ENCODE measurements around the gene ABTB1. TPM values are rescaled to one million over a fixed set of nuclear protein-coding genes. Genes with fewer than 3 reads are reported as not detected.

ABTB1 gene
- total RNA-seq, 2 donors from 2014 or later = 14.9 to 22.9 TPM

DNA sequence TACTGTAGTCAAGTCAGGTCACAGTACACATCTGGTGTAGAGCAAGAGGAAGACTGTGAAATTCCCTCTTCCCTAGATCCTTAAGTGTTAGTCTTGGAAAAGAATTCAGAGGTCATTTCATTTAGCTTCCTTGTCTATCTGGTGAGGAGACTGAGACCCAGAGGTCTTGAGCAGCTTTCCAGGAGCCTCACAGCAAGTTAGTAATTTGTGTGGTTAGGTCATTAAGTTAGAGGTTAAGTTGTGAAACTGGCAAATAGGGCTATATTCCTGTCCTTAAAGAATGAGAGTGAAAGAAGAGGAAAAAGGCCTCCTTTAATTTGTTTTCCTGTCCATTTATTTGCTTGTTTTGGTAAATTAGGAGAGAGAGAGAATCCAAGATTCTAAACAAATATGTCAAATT lies 34.8 kb upstream of the ABTB1 start:
- Histone ChIP-seq H3K27me3 (no peaks in the 10 kb centered on the region), H3K4me1 (no peaks in the 10 kb centered on the region), H3K4me3 (no peak overlapping the region), H3K27ac (no peak overlapping the region), H3K36me3 (no peaks in the 10 kb centered on the region), H3K9me3 (no peaks in the 10 kb centered on the region), H3K9ac (ENCODE audit: low read depth in 2 of 2, low read length in 2 of 2) (no peak overlapping the region)
- no peak for DNase-seq
- intact Hi-C loops (cut with DNase I) = no loop called here
- TF ChIP-seq, protein P1, sequence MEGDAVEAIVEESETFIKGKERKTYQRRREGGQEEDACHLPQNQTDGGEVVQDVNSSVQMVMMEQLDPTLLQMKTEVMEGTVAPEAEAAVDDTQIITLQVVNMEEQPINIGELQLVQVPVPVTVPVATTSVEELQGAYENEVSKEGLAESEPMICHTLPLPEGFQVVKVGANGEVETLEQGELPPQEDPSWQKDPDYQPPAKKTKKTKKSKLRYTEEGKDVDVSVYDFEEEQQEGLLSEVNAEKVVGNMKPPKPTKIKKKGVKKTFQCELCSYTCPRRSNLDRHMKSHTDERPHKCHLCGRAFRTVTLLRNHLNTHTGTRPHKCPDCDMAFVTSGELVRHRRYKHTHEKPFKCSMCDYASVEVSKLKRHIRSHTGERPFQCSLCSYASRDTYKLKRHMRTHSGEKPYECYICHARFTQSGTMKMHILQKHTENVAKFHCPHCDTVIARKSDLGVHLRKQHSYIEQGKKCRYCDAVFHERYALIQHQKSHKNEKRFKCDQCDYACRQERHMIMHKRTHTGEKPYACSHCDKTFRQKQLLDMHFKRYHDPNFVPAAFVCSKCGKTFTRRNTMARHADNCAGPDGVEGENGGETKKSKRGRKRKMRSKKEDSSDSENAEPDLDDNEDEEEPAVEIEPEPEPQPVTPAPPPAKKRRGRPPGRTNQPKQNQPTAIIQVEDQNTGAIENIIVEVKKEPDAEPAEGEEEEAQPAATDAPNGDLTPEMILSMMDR (IDR thresholded peaks at IDR 0.05) = no peak

GRCh38 chr3:127639173-127640041 lies 33.3 kb upstream of the ABTB1 start:
- no peaks in the 10 kb centered on the region for H3K4me1 ChIP-seq
- H3K9ac ChIP-seq (ENCODE audit: low read depth in 2 of 2, low read length in 2 of 2) = no peak overlapping the region
- DNase-seq = no peak
- intact Hi-C loops (cut with DNase I) = no loop called here
- H3K36me3 ChIP-seq = no peaks in the 10 kb centered on the region
- H3K27me3 ChIP-seq = no peaks in the 10 kb centered on the region
- no peak overlapping the region for H3K27ac ChIP-seq
- TF ChIP-seq, protein P1 (IDR thresholded peaks at IDR 0.05) = no peak
- H3K4me3 ChIP-seq = no peak overlapping the region
- no peaks in the 10 kb centered on the region for H3K9me3 ChIP-seq

DNA sequence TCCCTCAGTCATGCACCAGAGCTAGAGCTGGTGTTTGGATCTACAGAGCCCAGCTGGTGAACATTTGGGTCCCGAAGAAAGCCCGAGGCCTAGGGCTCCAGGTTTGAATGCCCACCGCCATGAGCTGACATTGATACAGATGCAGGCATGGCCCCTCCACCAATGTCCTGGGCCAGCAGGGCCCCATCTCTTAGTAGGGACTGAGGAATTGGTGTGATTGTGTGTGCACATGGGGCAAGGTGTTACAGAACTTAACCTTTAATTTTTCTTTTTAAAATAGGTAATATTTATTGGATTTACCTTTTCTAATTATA lies 32.8 kb upstream of the ABTB1 start:
- Histone ChIP-seq H3K9ac (ENCODE audit: low read depth in 2 of 2, low read length in 2 of 2) (no peak overlapping the region), H3K4me3 (no peak overlapping the region), H3K4me1 (no peaks in the 10 kb centered on the region), H3K27me3 (no peaks in the 10 kb centered on the region), H3K9me3 (no peaks in the 10 kb centered on the region), H3K27ac (no peak overlapping the region), H3K36me3 (no peaks in the 10 kb centered on the region)
- intact Hi-C loops (cut with DNase I) = no loop called here
- no peak for DNase-seq
- TF ChIP-seq, protein P1 (IDR thresholded peaks at IDR 0.05) = no peak

DNA sequence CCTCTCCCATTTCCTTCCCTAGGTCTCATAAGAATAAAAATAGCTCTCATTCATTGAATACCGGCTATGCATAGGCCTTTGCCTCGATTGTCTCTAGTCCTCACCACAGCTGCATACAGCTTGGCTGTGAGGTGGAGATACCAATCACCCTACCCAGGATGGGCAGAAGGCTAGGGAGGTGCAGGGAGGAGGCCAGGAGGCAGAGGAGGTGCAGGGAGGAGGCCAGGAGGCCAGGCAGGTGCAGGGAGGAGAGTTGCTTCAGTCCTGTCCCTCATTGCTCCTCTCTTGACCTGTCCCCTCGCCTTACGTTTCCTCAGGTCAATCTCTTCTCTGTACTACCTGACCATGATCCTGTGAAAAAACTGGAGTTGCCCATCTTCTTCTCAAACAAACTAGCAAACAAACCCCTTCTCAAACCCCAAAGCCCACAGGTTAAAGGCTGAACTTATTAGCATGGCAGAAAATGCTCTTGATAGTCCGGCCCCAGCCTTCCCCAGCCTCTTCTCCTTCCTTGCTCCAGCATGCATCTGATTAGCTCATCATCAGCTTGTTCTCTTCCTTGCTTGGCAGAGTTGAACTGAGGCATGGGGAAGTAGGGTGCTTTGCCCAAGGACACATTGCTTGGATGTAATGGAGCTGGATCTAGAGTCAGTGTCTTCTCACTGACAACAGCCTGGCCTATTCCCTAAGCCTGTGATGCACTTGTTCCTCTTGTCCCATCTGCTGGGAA lies 27.9 kb upstream of the ABTB1 start:
- intact Hi-C loops (cut with DNase I) = no loop called here
- H3K27ac ChIP-seq = no peak overlapping the region

GRCh38 chr3:127645371-127646015 lies 27.3 kb upstream of the ABTB1 start:
- no peak for DNase-seq

More for the DNA sequence above, 27.9 kb upstream of the ABTB1 start:
- no peaks in the 10 kb centered on the region for H3K27me3 ChIP-seq
- no peaks in the 10 kb centered on the region for H3K9me3 ChIP-seq
- no peak for DNase-seq
- H3K9ac ChIP-seq (ENCODE audit: low read depth in 2 of 2, low read length in 2 of 2) = no peak overlapping the region
- H3K4me1 ChIP-seq = no peaks in the 10 kb centered on the region
- TF ChIP-seq, protein P1 (IDR thresholded peaks at IDR 0.05) = no peak
- no peaks in the 10 kb centered on the region for H3K36me3 ChIP-seq
- no peak overlapping the region for H3K4me3 ChIP-seq

More at GRCh38 chr3:127645371-127646015, 27.3 kb upstream of the ABTB1 start:
- Histone ChIP-seq H3K27me3 (no peaks in the 10 kb centered on the region), H3K36me3 (no peaks in the 10 kb centered on the region), H3K9me3 (no peaks in the 10 kb centered on the region), H3K4me1 (no peaks in the 10 kb centered on the region), H3K9ac (ENCODE audit: low read depth in 2 of 2, low read length in 2 of 2) (no peak overlapping the region), H3K4me3 (no peak overlapping the region), H3K27ac (no peak overlapping the region)
- TF ChIP-seq, protein P1 (IDR thresholded peaks at IDR 0.05) = no peak
- intact Hi-C loops (cut with DNase I) = no loop called here

Data from colonic mucosa (tissue), 4 donors.